B cell (primary cell): ENCODE measurements around the gene CUL3. TPM values are rescaled to one million over a fixed set of nuclear protein-coding genes. Genes with fewer than 3 reads are reported as not detected.

Source experiments
- ATAC-seq: fragments of 200-7000 bp; cut with Tn5 transposase; one replicate; pipeline ENCODE4 v1.10.0; 2021; ENCODE audit warnings: low read depth, mild to moderate bottlenecking, moderate number of reproducible peaks, moderate library complexity
- CTCF ChIA-PET: fragments of 350-600 bp; sonication (Branson Sonifier 250); formaldehyde crosslinking; loops from one replicate; lab custom pipeline; 2021; ENCODE audit warnings: antibody characterized with exemption, inconsistent platforms; lab: Charles Lee
- POLR2A ChIA-PET: fragments of 350-600 bp; sonication (Branson Sonifier 250); formaldehyde crosslinking; loops from one replicate; lab custom pipeline; 2021; ENCODE audit warnings: antibody characterized with exemption; lab: Charles Lee
- DNase-seq: peaks from one replicate; pipeline ENCODE4 v3.0.0; 2013
- H2AFZ ChIP-seq: 2 replicates; pipeline ENCODE4 v1.6.1; 2012; ENCODE audit warnings: mild to moderate bottlenecking, low read depth, low read length; ENCODE audit not compliant: insufficient read depth, poor library complexity, severe bottlenecking
- H3K27ac ChIP-seq, 2 donors: 1 replicate in 1 of 2; 2 replicates in 1 of 2; pipeline ENCODE4 v1.5.1; 2012 to 2013; ENCODE audit warnings: low read length in 2 of 2, mild to moderate bottlenecking in 2 of 2, moderate library complexity in 1 of 2
- H3K27me3 ChIP-seq, 4 experiments: fragments of 200-600 bp in 1 of 4; sonication (generic) in 1 of 4; replicated peaks in 1 of 4; 1 replicate in 2 of 4; 2 replicates in 2 of 4; pipeline versions ENCODE4 v1.6.1 to v1.7.0; 2013 to 2016; ENCODE audit warnings: low read length in 3 of 4, mild to moderate bottlenecking in 2 of 4, mixed read lengths in 1 of 4, moderate library complexity in 1 of 4; ENCODE audit not compliant: insufficient read depth in 4 of 4, control insufficient read depth in 3 of 4; ENCODE audit errors: control extremely low read depth in 1 of 4
- H3K36me3 ChIP-seq, 2 experiments: replicated peaks in 1 of 2; 1 replicate in 1 of 2; 2 replicates in 1 of 2; pipeline versions ENCODE4 v1.6.1 to v1.7.1; 2013; ENCODE audit warnings: low read length in 1 of 2; ENCODE audit not compliant: insufficient read depth in 2 of 2, control insufficient read depth in 1 of 2; ENCODE audit errors: control extremely low read depth in 1 of 2, extremely low read depth in 1 of 2
- H3K4me1 ChIP-seq, 2 donors: fragments of 200-600 bp in 1 of 2; sonication (generic) in 1 of 2; 1 replicate in 1 of 2; 2 replicates in 1 of 2; pipeline versions ENCODE4 v1.5.1 to v1.6.1; 2013 to 2017; ENCODE audit warnings: low read length in 2 of 2; ENCODE audit not compliant: control insufficient read depth in 2 of 2, insufficient read depth in 2 of 2
- H3K4me2 ChIP-seq: replicated peaks from 2 replicates; pipeline ENCODE3; 2012; ENCODE audit warnings: mild to moderate bottlenecking, low read depth, low read length; ENCODE audit not compliant: poor library complexity, severe bottlenecking
- H3K4me3 ChIP-seq, 5 experiments: fragments of 200-600 bp in 1 of 5; sonication (generic) in 1 of 5; 1 replicate in 3 of 5; 2 replicates in 2 of 5; pipeline versions ENCODE4 v1.5.1 to v1.7.0; 2011 to 2016; ENCODE audit warnings: low read length in 4 of 5, mild to moderate bottlenecking in 4 of 5, low read depth in 2 of 5, control low read depth in 1 of 5, moderate library complexity in 1 of 5; ENCODE audit not compliant: insufficient read depth in 1 of 5; ENCODE audit errors: control extremely low read depth in 1 of 5, extremely low read depth in 1 of 5
- H3K79me2 ChIP-seq: fragments of 200-600 bp; sonication (generic); one replicate; pipeline ENCODE4 v1.6.0; 2016; ENCODE audit warnings: low read length; ENCODE audit not compliant: control insufficient read depth, insufficient read depth
- H3K9ac ChIP-seq: fragments of 200-600 bp; sonication (generic); 2 replicates; pipeline ENCODE4 v1.6.1; 2017; ENCODE audit warnings: mild to moderate bottlenecking, low read length, moderate library complexity
- H3K9me3 ChIP-seq, 3 donors: one replicate each; pipeline versions ENCODE4 v1.6.1 to v1.7.1; 2013; ENCODE audit warnings: low read length in 2 of 3; ENCODE audit not compliant: control insufficient read depth in 2 of 3, insufficient read depth in 1 of 3; ENCODE audit errors: control extremely low read depth in 1 of 3
- H4K20me1 ChIP-seq: 2 replicates; pipeline ENCODE4 v1.6.0; 2012; ENCODE audit warnings: mild to moderate bottlenecking, low read length; ENCODE audit not compliant: insufficient read depth, control insufficient read depth, poor library complexity, severe bottlenecking
- H3K27ac Mint-ChIP-seq: one replicate; pipeline ENCODE4 v1.8.0; 2021; ENCODE audit warnings: mixed read lengths
- H3K27me3 Mint-ChIP-seq: one replicate; pipeline ENCODE4 v1.8.0; 2021; ENCODE audit warnings: mixed read lengths
- H3K4me1 Mint-ChIP-seq: one replicate; pipeline ENCODE4 v1.8.0; 2021; ENCODE audit warnings: mixed read lengths
- H3K4me3 Mint-ChIP-seq: one replicate; pipeline ENCODE4 v1.8.0; 2021; ENCODE audit warnings: mixed read lengths
- H3K9me3 Mint-ChIP-seq: one replicate; pipeline ENCODE4 v1.8.0; 2022; ENCODE audit warnings: mixed read lengths; ENCODE audit not compliant: insufficient read depth
- CTCF ChIP-seq: fragments of 200-600 bp; IDR thresholded peaks from one replicate; pipeline ENCODE4 v1.8.0; 2022; ENCODE audit warnings: antibody characterized with exemption, mild to moderate bottlenecking
- EZH2 ChIP-seq: IDR thresholded peaks from 2 replicates; pipeline ENCODE4 v1.6.1; 2012; ENCODE audit warnings: borderline replicate concordance, low read depth, mild to moderate bottlenecking, moderate library complexity, low read length; ENCODE audit not compliant: insufficient read depth, poor library complexity, severe bottlenecking
- WGBS: methylation state at CpG from one replicate; pipeline ENCODE4 v1.1.5; 2013; ENCODE audit warnings: missing lambda C conversion rate; ENCODE audit not compliant: insufficient coverage; 5-methylcytosine and 5-hydroxymethylcytosine counted together
- intact Hi-C: fragments of 100-400 bp; cut with micrococcal nuclease; formaldehyde crosslinking; loops from one replicate; pipeline ENCODE4 v1.10.0; 2022
- polyA plus RNA-seq: library from polyadenylated mRNA; depleted of rRNA; stranded (reverse); fragments of >200 nt; gene quantifications from 2 replicates; pipeline ENCODE4 v1.2.3, GENCODE V29; 2012
- total RNA-seq, 2 donors: library from RNA; stranded (reverse); fragments of 120-200 nt in 1 of 2; gene quantifications; 1 replicate in 1 of 2; 2 replicates in 1 of 2; pipeline versions ENCODE4 v1.2.3 to v1.2.4, GENCODE V29; 2013 to 2022

The CUL3 gene
- total and polyA plus RNA-seq, 2 donors (not counting 1 experiment from before 2014, with no cell fraction given): 31.1 to 138 TPM

DNA sequence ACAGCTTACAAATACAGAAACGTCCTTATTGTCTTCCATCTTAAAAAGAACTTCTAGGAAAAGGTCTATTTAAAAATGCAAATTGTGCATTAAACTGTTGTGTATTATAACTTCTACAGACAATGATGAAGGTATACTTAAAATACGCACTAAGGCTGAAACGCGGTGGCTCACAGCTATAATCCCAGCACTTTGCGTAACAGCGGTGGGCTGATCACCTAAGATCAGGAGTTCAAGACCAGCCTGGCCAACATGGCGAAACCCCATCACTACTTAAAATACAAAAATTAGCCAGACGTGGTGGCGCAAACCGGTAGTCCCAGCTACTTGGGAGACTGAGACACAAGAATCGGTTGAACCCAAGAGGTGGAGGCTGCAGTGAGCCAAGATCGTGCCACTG, 4.9 kb downstream of the CUL3 start:
- peaks cover 53 to 76% of the 10 kb centered on the region in 2 donors for H3K4me1 ChIP-seq
- H3K4me3 ChIP-seq: no peak overlapping the region
- ATAC-seq (no peak), DNase-seq (no peak)
- WGBS: 100% methylated on average over 5 of the region's 12 CpGs
- no peak overlapping the region for H3K27ac Mint-ChIP-seq
- H3K4me3 Mint-ChIP-seq: peak overlapping the region; percentile 10
- H3K4me1 Mint-ChIP-seq: peaks cover 79% of the 10 kb centered on the region
- H3K27ac ChIP-seq: no peak overlapping the region
- TF ChIP-seq CTCF: no peak
- no peak for TF ChIP-seq EZH2
- peaks cover 89% of the 10 kb centered on the region for H4K20me1 ChIP-seq
- H3K27me3 Mint-ChIP-seq: no peaks in the 10 kb centered on the region
- no peaks in the 10 kb centered on the region for H3K9me3 Mint-ChIP-seq
- POLR2A ChIA-PET: no interaction called here
- intact Hi-C loops: loop anchor here (10.0 kb wide), 1 partner anchor 1925 kb away; the partner anchor contains the start of gene FARSB
- no peaks in the 10 kb centered on the region for H3K9me3 ChIP-seq
- no peaks in the 10 kb centered on the region for H3K27me3 ChIP-seq
- H3K79me2 ChIP-seq: peaks cover 92% of the 10 kb centered on the region
- CTCF ChIA-PET: no interaction called here
- no peak overlapping the region for H3K9ac ChIP-seq
- H2AFZ ChIP-seq: no peak overlapping the region
- peak overlapping the region; percentile 41 for H3K4me2 ChIP-seq
- peaks cover 0 to 8% of the 10 kb centered on the region in 2 experiments for H3K36me3 ChIP-seq

GRCh38 chr2:224579411-224579810, 5.8 kb downstream of the CUL3 start:
- no peak for TF ChIP-seq EZH2
- TF ChIP-seq CTCF: no peak
- Histone ChIP-seq H4K20me1 (peaks cover 96% of the 10 kb centered on the region), H3K4me1 (peaks cover 61 to 84% of the 10 kb centered on the region in 2 donors), H3K27ac (peak overlapping the region in 1 of 2 donors; percentile 42), H3K4me3 (peak overlapping the region in 1 of 5 experiments; percentile 2), H3K36me3 (peaks cover 0 to 8% of the 10 kb centered on the region in 2 experiments), H3K27me3 (no peaks in the 10 kb centered on the region), H3K4me2 (peak overlapping the region; percentile 41), H3K9ac (peak overlapping the region; percentile 8), H3K79me2 (peaks cover 100% of the 10 kb centered on the region), H3K9me3 (no peaks in the 10 kb centered on the region), H2AFZ (no peak overlapping the region)
- Mint-ChIP-seq H3K4me3 (peak overlapping the region; percentile 49), H3K27ac (no peak overlapping the region), H3K27me3 (no peaks in the 10 kb centered on the region), H3K9me3 (no peaks in the 10 kb centered on the region), H3K4me1 (peaks cover 87% of the 10 kb centered on the region)
- 60% methylated on average over 1 of the region's 2 CpGs for WGBS
- CTCF ChIA-PET: no interaction called here
- DNase-seq: no peak
- POLR2A ChIA-PET: interaction anchor here (0.6 kb wide), 1 partner anchor 18 kb away, joined by 3 read pairs; no protein-coding TSS in a partner anchor
- intact Hi-C loops: no loop called here
- ATAC-seq: no peak
